Gastrocnemius medialis (tissue), 4 donors: ENCODE results near the gene RFFL. TPM values are rescaled to one million over a fixed set of nuclear protein-coding genes. Genes with fewer than 3 reads are reported as not detected.

Source experiments
- ATAC-seq, 2 donors: fragments of 150-250 bp; one replicate each; pipeline ENCODE4 v1.9.1; 2016
- DNase-seq, 2 donors: peaks; one replicate each; pipeline ENCODE4 v3.0.0-alpha.2; 2019
- H3K27ac ChIP-seq, 4 donors: fragments of 200-600 bp; sonication (generic); 1 replicate in 1 of 4; 2 replicates in 3 of 4; pipeline ENCODE4 v1.5.1; 2016 to 2018; ENCODE audit warnings: mild to moderate bottlenecking in 2 of 4, moderate library complexity in 1 of 4
- H3K27me3 ChIP-seq, 3 donors: fragments of 200-600 bp; sonication (generic) in 2 of 3; 1 replicate in 1 of 3; 2 replicates in 2 of 3; pipeline versions ENCODE4 v1.5.1 to v1.6.0; 2016 to 2019; ENCODE audit warnings: mild to moderate bottlenecking in 1 of 3, moderate library complexity in 1 of 3
- H3K36me3 ChIP-seq, 2 donors: fragments of 200-600 bp; sonication (generic) in 1 of 2; one replicate each; pipeline ENCODE4 v1.5.1; 2017 to 2018
- H3K4me1 ChIP-seq, 2 donors: fragments of 200-600 bp; sonication (generic) in 1 of 2; one replicate each; pipeline ENCODE4 v1.5.1; 2016 to 2017; ENCODE audit warnings: mild to moderate bottlenecking in 2 of 2
- H3K4me3 ChIP-seq, 4 donors: fragments of 200-600 bp; sonication (generic) in 3 of 4; 1 replicate in 1 of 4; 2 replicates in 3 of 4; pipeline ENCODE4 v1.5.1; 2016 to 2019; ENCODE audit warnings: mild to moderate bottlenecking in 2 of 4
- H3K9me3 ChIP-seq, 3 donors: fragments of 200-600 bp; sonication (generic) in 2 of 3; 1 replicate in 1 of 3; 2 replicates in 2 of 3; pipeline ENCODE4 v1.5.1; 2016 to 2019
- CTCF ChIP-seq, 5 experiments: fragments of 450-650 bp in 3 of 5; fragments of 200-600 bp in 2 of 5; sonication (generic) in 2 of 5; IDR thresholded peaks in 4 of 5; conservative IDR thresholded peaks in 1 of 5; 1 replicate in 4 of 5; 2 replicates in 1 of 5; pipeline ENCODE4 v1.5.1; 2016 to 2019; ENCODE audit warnings: antibody characterized with exemption in 5 of 5, mild to moderate bottlenecking in 3 of 5, moderate library complexity in 3 of 5
- POLR2A ChIP-seq, 2 donors: fragments of 450-650 bp; IDR thresholded peaks; one replicate each; pipeline ENCODE4 v1.6.1; 2017; ENCODE audit warnings: antibody characterized with exemption in 2 of 2, mild to moderate bottlenecking in 2 of 2, moderate library complexity in 2 of 2
- in situ Hi-C, 4 donors: fragments of 200-750 bp; cut with MboI; loops; one replicate each; pipeline versions ENCODE4 v1.15.0 to v1.8.0; 2017; ENCODE audit warnings: low sequenced_read_pairs in 4 of 4
- intact Hi-C: fragments of 100-400 bp; cut with DNase I; formaldehyde crosslinking; loops from one replicate; pipeline ENCODE4 v1.15.1; 2023; ENCODE audit warnings: low total_unique reads
- total RNA-seq, 4 donors: library from RNA; depleted of rRNA; stranded (reverse); fragments of >200 nt; gene quantifications; one replicate each; pipeline versions ENCODE4 v1.1.0 to v1.2.3, GENCODE V29; 2016

RFFL gene
- total RNA-seq, 4 donors from 2014 or later, result 17.4 to 65.7 (median 35.0) TPM

GRCh38 chr17:35088356-35088880 is 24.9 kb upstream of the RFFL start:
- no peaks in the 10 kb centered on the region for H3K9me3 ChIP-seq
- intact Hi-C loops, result loop anchor here (2.0 to 5.0 kb wide), 2 partner anchors 58 to 106 kb away; partner anchors contain the start of genes LIG3 and UNC45B
- TF ChIP-seq CTCF (IDR thresholded peaks at IDR 0.05 in 4 of 5, conservative IDR thresholded peaks at IDR 0.05 in 1 of 5) (no peak), POLR2A (IDR thresholded peaks at IDR 0.05) (no peak)
- H3K27ac ChIP-seq, result peak overlapping the region; percentile 56 to 77 (median 74)
- DNase-seq (peak; percentile 18 to 25), ATAC-seq (peak; percentile 47 to 50)
- peak overlapping the region; percentile 66 to 100 (median 82) for H3K4me3 ChIP-seq
- no peaks in the 10 kb centered on the region for H3K36me3 ChIP-seq
- in situ Hi-C loops, result loop anchor here in 2 of 4 donors (10.0 to 25.0 kb wide), 2 partner anchors 101 to 124 kb away; partner anchors contain the start of genes CCT6B (in 1 of the 2), LIG3 (in 1 of the 2) and ZNF830 (in 1 of the 2)
- peaks cover 6 to 14% of the 10 kb centered on the region in 2 donors for H3K4me1 ChIP-seq
- H3K27me3 ChIP-seq, result no peaks in the 10 kb centered on the region

- in situ Hi-C loops (loop anchor here in 2 of 4 donors (10.0 to 25.0 kb wide), 2 partner anchors 101 to 123 kb away; partner anchors contain the start of genes CCT6B (in 1 of the 2), LIG3 (in 1 of the 2) and ZNF830 (in 1 of the 2)), intact Hi-C loops (loop anchor here (2.0 to 5.0 kb wide), 2 partner anchors 59 to 106 kb away; partner anchors contain the start of genes LIG3 and UNC45B)
- Histone ChIP-seq H3K27ac (peak overlapping the region; percentile 56 to 77 (median 74)), H3K27me3 (no peaks in the 10 kb centered on the region), H3K4me3 (peak overlapping the region; percentile 66 to 100 (median 82)), H3K9me3 (no peaks in the 10 kb centered on the region), H3K36me3 (no peaks in the 10 kb centered on the region), H3K4me1 (peaks cover 6 to 14% of the 10 kb centered on the region in 2 donors)
- ATAC-seq, result no peak
- DNase-seq, result no peak
- TF ChIP-seq CTCF (IDR thresholded peaks at IDR 0.05 in 4 of 5, conservative IDR thresholded peaks at IDR 0.05 in 1 of 5) (no peak), POLR2A (IDR thresholded peaks at IDR 0.05) (no peak)
These were observed 24.3 kb upstream of the RFFL start for GRCh38 chr17:35087731-35088355.

GRCh38 chr17:35086931-35087573 is 23.5 kb upstream of the RFFL start:
- TF ChIP-seq CTCF (IDR thresholded peaks at IDR 0.05 in 4 of 5, conservative IDR thresholded peaks at IDR 0.05 in 1 of 5), result no peak
- TF ChIP-seq POLR2A (IDR thresholded peaks at IDR 0.05), result no peak
- Histone ChIP-seq H3K4me1 (peaks cover 6 to 14% of the 10 kb centered on the region in 2 donors), H3K36me3 (no peaks in the 10 kb centered on the region), H3K27ac (no peak overlapping the region), H3K4me3 (no peak overlapping the region), H3K27me3 (no peaks in the 10 kb centered on the region), H3K9me3 (no peaks in the 10 kb centered on the region)
- in situ Hi-C loops, result loop anchor here in 2 of 4 donors (10.0 to 25.0 kb wide), 2 partner anchors 100 to 122 kb away; partner anchors contain the start of genes CCT6B (in 1 of the 2), LIG3 (in 1 of the 2) and ZNF830 (in 1 of the 2)
- DNase-seq, result no peak
- ATAC-seq, result no peak
- intact Hi-C loops, result loop anchor here (5.0 kb wide), 1 partner anchor 105 kb away; the partner anchor contains the start of gene LIG3

GRCh38 chr17:35086164-35086563 is 22.7 kb upstream of the RFFL start:
- Histone ChIP-seq H3K4me1 (peaks cover 6 to 14% of the 10 kb centered on the region in 2 donors), H3K4me3 (no peak overlapping the region), H3K27me3 (no peaks in the 10 kb centered on the region), H3K27ac (no peak overlapping the region), H3K9me3 (no peaks in the 10 kb centered on the region), H3K36me3 (no peaks in the 10 kb centered on the region)
- in situ Hi-C loops (loop anchor here in 2 of 4 donors (10.0 to 25.0 kb wide), 2 partner anchors 99 to 121 kb away; partner anchors contain the start of genes CCT6B (in 1 of the 2), LIG3 (in 1 of the 2) and ZNF830 (in 1 of the 2)), intact Hi-C loops (loop anchor here (5.0 kb wide), 1 partner anchor 104 kb away; the partner anchor contains the start of gene LIG3)
- ATAC-seq (no peak), DNase-seq (no peak)
- no peak for TF ChIP-seq CTCF (IDR thresholded peaks at IDR 0.05 in 4 of 5, conservative IDR thresholded peaks at IDR 0.05 in 1 of 5)
- no peak for TF ChIP-seq POLR2A (IDR thresholded peaks at IDR 0.05)
